ENCODE measurements around the gene ZNF362. TPM values are rescaled to one million over a fixed set of nuclear protein-coding genes. Genes with fewer than 3 reads are reported as not detected.

The ZNF362 gene
- total RNA-seq, 1 experiment from 2014 or later: 29.5 TPM

- Mint-ChIP-seq H3K4me1 (ENCODE audit: low read depth, unreplicated experiment) (peaks cover 29% of the 10 kb centered on the region), H3K36me3 (ENCODE audit: insufficient read depth, unreplicated experiment) (peaks cover 57% of the 10 kb centered on the region), H3K4me3 (ENCODE audit: low read depth, unreplicated experiment) (no peak overlapping the region), H3K9me3 (ENCODE audit: low read depth, unreplicated experiment) (no peaks in the 10 kb centered on the region), H3K27me3 (ENCODE audit: unreplicated experiment) (no peaks in the 10 kb centered on the region), H3K27ac (ENCODE audit: unreplicated experiment) (no peak overlapping the region)
- BruUV-seq (replicated peaks): no TSS peak
- TF ChIP-seq CTCF (IDR thresholded peaks at IDR 0.05; ENCODE audit: unreplicated experiment): no peak
- no peak for DNase-seq
- intact Hi-C loops (cut with micrococcal nuclease; ENCODE audit: unreplicated experiment): no loop called here
- CTCF ChIA-PET: no interaction called here
These were observed 77.8 kb downstream of the ZNF362 start for GRCh38 chr1:33334081-33334552.

- intact Hi-C loops (cut with micrococcal nuclease; ENCODE audit: unreplicated experiment): no loop called here
- H3K9me3 Mint-ChIP-seq (ENCODE audit: low read depth, unreplicated experiment): no peaks in the 10 kb centered on the region
- no TSS peak for BruUV-seq (replicated peaks)
- no peak for DNase-seq
- peaks cover 36% of the 10 kb centered on the region for H3K4me1 Mint-ChIP-seq (ENCODE audit: low read depth, unreplicated experiment)
- H3K27me3 Mint-ChIP-seq (ENCODE audit: unreplicated experiment): no peaks in the 10 kb centered on the region
- CTCF ChIA-PET: no interaction called here
- H3K36me3 Mint-ChIP-seq (ENCODE audit: insufficient read depth, unreplicated experiment): peaks cover 49% of the 10 kb centered on the region
- no peak overlapping the region for H3K4me3 Mint-ChIP-seq (ENCODE audit: low read depth, unreplicated experiment)
- no peak overlapping the region for H3K27ac Mint-ChIP-seq (ENCODE audit: unreplicated experiment)
- no peak for TF ChIP-seq CTCF (IDR thresholded peaks at IDR 0.05; ENCODE audit: unreplicated experiment)
These were observed 78.7 kb downstream of the ZNF362 start for GRCh38 chr1:33335020-33335419.

- peaks cover 36% of the 10 kb centered on the region for H3K36me3 Mint-ChIP-seq (ENCODE audit: insufficient read depth, unreplicated experiment)
- CTCF ChIA-PET: interaction anchor here (1.4 kb wide), 1 partner anchor 41 kb away, joined by 5 read pairs; no protein-coding TSS in a partner anchor
- no peak for DNase-seq
- H3K4me1 Mint-ChIP-seq (ENCODE audit: low read depth, unreplicated experiment): peaks cover 51% of the 10 kb centered on the region
- BruUV-seq (replicated peaks): no TSS peak
- no peak for TF ChIP-seq CTCF (IDR thresholded peaks at IDR 0.05; ENCODE audit: unreplicated experiment)
- no peaks in the 10 kb centered on the region for H3K9me3 Mint-ChIP-seq (ENCODE audit: low read depth, unreplicated experiment)
- H3K27me3 Mint-ChIP-seq (ENCODE audit: unreplicated experiment): no peaks in the 10 kb centered on the region
- H3K4me3 Mint-ChIP-seq (ENCODE audit: low read depth, unreplicated experiment): no peak overlapping the region
- H3K27ac Mint-ChIP-seq (ENCODE audit: unreplicated experiment): no peak overlapping the region
- intact Hi-C loops (cut with micrococcal nuclease; ENCODE audit: unreplicated experiment): no loop called here
These were observed 80.3 kb downstream of the ZNF362 start for GRCh38 chr1:33336580-33336979.

GRCh38 chr1:33337441-33337840 is 81.1 kb downstream of the ZNF362 start:
- CTCF ChIA-PET: interaction anchor here (1.4 kb wide), 1 partner anchor 42 kb away, joined by 5 read pairs; no protein-coding TSS in a partner anchor
- DNase-seq: no peak
- Mint-ChIP-seq H3K4me1 (ENCODE audit: low read depth, unreplicated experiment) (peaks cover 60% of the 10 kb centered on the region), H3K27me3 (ENCODE audit: unreplicated experiment) (no peaks in the 10 kb centered on the region), H3K4me3 (ENCODE audit: low read depth, unreplicated experiment) (no peak overlapping the region), H3K27ac (ENCODE audit: unreplicated experiment) (peak overlapping the region; percentile 22), H3K36me3 (ENCODE audit: insufficient read depth, unreplicated experiment) (peaks cover 33% of the 10 kb centered on the region), H3K9me3 (ENCODE audit: low read depth, unreplicated experiment) (no peaks in the 10 kb centered on the region)
- no peak for TF ChIP-seq CTCF (IDR thresholded peaks at IDR 0.05; ENCODE audit: unreplicated experiment)
- intact Hi-C loops (cut with micrococcal nuclease; ENCODE audit: unreplicated experiment): no loop called here
- no TSS peak for BruUV-seq (replicated peaks)
